GM12878 (cell line): ENCODE results near the gene SGK2. TPM values are rescaled to one million over a fixed set of nuclear protein-coding genes. Genes with fewer than 3 reads are reported as not detected.

ENCODE experiments used
- ATAC-seq: fragments of 200-7000 bp; cut with Tn5 transposase; 3 replicates; pipeline ENCODE4 v1.9.1; 2020; ENCODE audit warnings: mild to moderate bottlenecking, moderate library complexity
- BruUV-seq: library from RNA; stranded (reverse); fragments of 400-500 nt; replicated peaks from 2 replicates; lab custom pipeline; 2021; lab: Mats Ljungman, UMichigan
- CTCF ChIA-PET: fragments of 300-600 bp; sonication (Branson Sonifier 250); formaldehyde crosslinking; extraction: SDS; loops from one replicate; lab custom pipeline; 2021; ENCODE audit warnings: inconsistent platforms; lab: Yijun Ruan, JAX
- POLR2A ChIA-PET: fragments of 350-600 bp; formaldehyde crosslinking; extraction: SDS; loops from one replicate; lab custom pipeline; 2021; ENCODE audit warnings: inconsistent platforms; lab: Charles Lee
- RAD21 ChIA-PET: fragments of 300-600 bp; sonication (Branson Sonifier 250); formaldehyde crosslinking; loops from one replicate; lab custom pipeline; 2023; ENCODE audit warnings: antibody characterized with exemption; ENCODE audit not compliant: unreplicated experiment; lab: Charles Lee
- SMC1A ChIA-PET: fragments of 300-600 bp; sonication (Branson Sonifier 250); formaldehyde crosslinking; loops from one replicate; lab custom pipeline; 2023; ENCODE audit not compliant: unreplicated experiment, uncharacterized antibody; lab: Charles Lee
- DNase-seq: peaks from one replicate; pipeline ENCODE4 v3.0.0-alpha.2; 2011; ENCODE audit warnings: low read depth, low spot score
- FAIRE-seq: peaks from 3 replicates; lab custom pipeline; 2011; peaks lifted over from hg19 to GRCh38; lab: Jason Lieb, UNC
- H2AFZ ChIP-seq: 2 replicates; pipeline ENCODE4 v1.6.0; 2011; ENCODE audit warnings: low read depth, low read length, control low read depth; ENCODE audit not compliant: control insufficient read depth
- H3K27ac ChIP-seq: 2 replicates; pipeline ENCODE4 v1.5.1; 2011; ENCODE audit warnings: control low read depth; ENCODE audit not compliant: control insufficient read depth, insufficient read depth
- H3K27me3 ChIP-seq, 2 experiments: replicated peaks in 1 of 2; 2 replicates each; pipeline versions ENCODE4 v1.6.0 to v1.6.1; 2011; ENCODE audit warnings: low read length in 1 of 2; ENCODE audit not compliant: control insufficient read depth in 2 of 2, insufficient read depth in 2 of 2
- H3K36me3 ChIP-seq, 2 experiments: 2 replicates each; pipeline ENCODE4 v1.5.1; 2011; ENCODE audit warnings: low read length in 1 of 2; ENCODE audit not compliant: control insufficient read depth in 2 of 2, insufficient read depth in 2 of 2
- H3K4me1 ChIP-seq: 2 replicates; pipeline ENCODE4 v1.6.1; 2011; ENCODE audit warnings: mild to moderate bottlenecking, low read length, moderate library complexity, mixed read lengths; ENCODE audit not compliant: control insufficient read depth, insufficient read depth
- H3K4me2 ChIP-seq: 2 replicates; pipeline ENCODE4 v1.6.0; 2011; ENCODE audit warnings: control low read depth; ENCODE audit not compliant: control insufficient read depth, insufficient read depth
- H3K4me3 ChIP-seq: fragments of 200-600 bp; sonication (generic); 2 replicates; pipeline ENCODE4 v1.5.1; 2016
- H3K79me2 ChIP-seq: 2 replicates; pipeline ENCODE4 v1.6.0; 2011; ENCODE audit warnings: low read length; ENCODE audit not compliant: control insufficient read depth, insufficient read depth
- H3K9ac ChIP-seq: 2 replicates; pipeline ENCODE4 v1.8.0; 2011; ENCODE audit warnings: low read length, control low read depth, mixed read lengths; ENCODE audit not compliant: control insufficient read depth, insufficient read depth
- H3K9me3 ChIP-seq: replicated peaks from 3 replicates; pipeline ENCODE4 v1.5.1; 2011; ENCODE audit warnings: mild to moderate bottlenecking, low read length; ENCODE audit not compliant: control insufficient read depth, insufficient read depth
- H4K20me1 ChIP-seq: 2 replicates; pipeline ENCODE4 v1.6.0; 2011; ENCODE audit not compliant: control insufficient read depth, insufficient read depth
- NFIC ChIP-seq: IDR thresholded peaks from 2 replicates; pipeline ENCODE4 v1.6.1; 2012; ENCODE audit warnings: low read depth, mild to moderate bottlenecking, inconsistent platforms, low read length, moderate library complexity
- PAX8 ChIP-seq: fragments of 450-650 bp; IDR thresholded peaks from 2 replicates; pipeline ENCODE4 v1.6.1; 2017; ENCODE audit warnings: mild to moderate bottlenecking, moderate library complexity
- POLR2A ChIP-seq: IDR thresholded peaks from 2 replicates; pipeline ENCODE4 v1.6.1; 2011; ENCODE audit warnings: low read depth, mild to moderate bottlenecking, low read length
- SIN3A ChIP-seq: IDR thresholded peaks from 2 replicates; pipeline ENCODE4 v1.6.1; 2012; ENCODE audit warnings: low read depth, low read length, improper control_type of control experiment
- TAF1 ChIP-seq: IDR thresholded peaks from 2 replicates; pipeline ENCODE4 v1.6.1; 2011; ENCODE audit warnings: mild to moderate bottlenecking, low read depth, low read length, borderline replicate concordance
- TCF12 ChIP-seq: IDR thresholded peaks from 2 replicates; pipeline ENCODE4 v1.6.1; 2011; ENCODE audit warnings: low read depth, mild to moderate bottlenecking, low read length
- ZBED1 ChIP-seq: IDR thresholded peaks from 2 replicates; pipeline ENCODE4 v1.6.1; 2016; ENCODE audit warnings: borderline replicate concordance
- ZNF217 ChIP-seq: fragments of 450-650 bp; IDR thresholded peaks from 2 replicates; pipeline ENCODE4 v1.6.1; 2017; ENCODE audit warnings: antibody characterized with exemption, mild to moderate bottlenecking
- WGBS: methylation state at CpG from one replicate; pipeline ENCODE4 v1.1.6; 2016; ENCODE audit warnings: low lambda C conversion rate; ENCODE audit not compliant: insufficient replicate concordance, insufficient coverage; ENCODE audit errors: missing lambda C conversion rate; 5-methylcytosine and 5-hydroxymethylcytosine counted together
- in situ Hi-C: fragments of 300-500 bp; cut with MboI; formaldehyde crosslinking; loops from 9 replicates; pipeline ENCODE4 v1.14.3; 2018; ENCODE audit warnings: mixed read lengths
- intact Hi-C: fragments of 100-400 bp; cut with micrococcal nuclease; formaldehyde crosslinking; loops from one replicate; pipeline ENCODE4 v1.14.2; 2022; ENCODE audit not compliant: unreplicated experiment
- polyA plus RNA-seq, 11 experiments: library from polyadenylated mRNA; depleted of rRNA in 4 of 11; unstranded in 6 of 11; stranded (reverse) in 5 of 11; fragments of >200 nt; fragmentation: Nextera tagmentation in 4 of 11; fragmentation: Illumina TruSeq in 1 of 11; extraction: Ambion mirVana in 4 of 11; extraction: Trizol in 1 of 11; gene quantifications; 1 replicate in 1 of 11; 2 replicates in 10 of 11; pipeline versions ENCODE4 v1.2.1 to v1.2.3, GENCODE V29; 2011 to 2016; ENCODE audit warnings: inconsistent platforms in 2 of 11, missing spikeins in 2 of 11, low read depth in 1 of 11
- total RNA-seq, 4 experiments: library from RNA; depleted of rRNA in 3 of 4; stranded (reverse); fragments of >200 nt in 3 of 4; fragmentation: Illumina TruSeq in 1 of 4; extraction: Trizol in 1 of 4; gene quantifications; 2 replicates each; pipeline versions ENCODE4 v1.2.1 to v1.2.3, GENCODE V29; 2013 to 2021
- TF ChIP-seq, protein P1 (sequence below): fragments of 450-650 bp; formaldehyde crosslinking; IDR thresholded peaks from 2 replicates; pipeline ENCODE4 v1.4.0; 2022; ENCODE audit warnings: mild to moderate bottlenecking, moderate library complexity
- TF ChIP-seq, protein P2 (sequence below): IDR thresholded peaks from 2 replicates; pipeline ENCODE4 v1.6.1; 2011; ENCODE audit warnings: mild to moderate bottlenecking, low read depth, low read length, moderate library complexity; ENCODE audit not compliant: insufficient replicate concordance
- TF ChIP-seq, protein P3 (sequence below): fragments of 450-650 bp; IDR thresholded peaks from 2 replicates; pipeline ENCODE4 v1.6.1; 2017; ENCODE audit warnings: mild to moderate bottlenecking
- TF ChIP-seq, protein P4 (sequence below): IDR thresholded peaks from 2 replicates; pipeline ENCODE4 v1.6.1; 2012; ENCODE audit warnings: low read depth, low read length, improper control_type of control experiment

The SGK2 gene
- total and polyA plus RNA-seq, 10 of the 15 experiments (the other 5 are each of a cell fraction or from before 2014, with no cell fraction given), result 0.04 to 0.96 (median 0.22) TPM; not detected in 3

DNA sequence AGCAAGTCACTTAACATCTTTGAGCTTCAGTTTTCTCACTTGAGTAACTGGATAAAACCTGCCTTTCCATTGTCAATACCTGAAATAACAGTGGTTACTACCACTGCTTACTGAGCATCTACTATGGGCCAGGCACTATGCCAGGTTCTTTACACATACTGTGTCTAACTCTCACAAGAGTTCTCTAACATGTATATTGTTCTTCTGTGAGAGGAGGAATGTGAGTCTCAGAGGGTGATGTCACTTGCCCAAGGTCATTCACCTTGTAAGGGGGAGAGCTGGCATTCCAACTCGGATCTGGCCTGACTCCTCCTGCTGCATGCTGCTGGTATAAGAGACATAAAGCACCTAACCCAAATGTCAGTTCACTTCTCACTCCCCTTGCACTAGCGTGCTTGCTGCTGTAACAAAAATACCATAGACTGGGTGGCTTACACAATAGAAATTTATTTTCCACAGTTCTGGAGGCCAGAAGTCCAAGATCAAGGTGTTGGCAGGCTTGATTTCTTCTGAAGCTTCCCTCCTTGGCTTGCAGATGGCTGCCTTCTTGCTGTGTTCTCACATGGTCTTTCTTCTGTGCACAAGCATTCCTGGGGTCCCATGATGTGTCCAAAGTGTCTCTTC is 21.9 kb upstream of the SGK2 start:
- Histone ChIP-seq H2AFZ (no peak overlapping the region), H4K20me1 (no peaks in the 10 kb centered on the region), H3K27ac (no peak overlapping the region), H3K9me3 (no peaks in the 10 kb centered on the region), H3K27me3 (no peaks in the 10 kb centered on the region; a peak in 1 of 4 replicates), H3K4me2 (no peak overlapping the region), H3K79me2 (no peaks in the 10 kb centered on the region), H3K9ac (no peak overlapping the region), H3K4me3 (no peak overlapping the region), H3K4me1 (no peaks in the 10 kb centered on the region), H3K36me3 (no peaks in the 10 kb centered on the region; a peak in 1 of 4 replicates)
- intact Hi-C loops (loop anchor here (10.0 kb wide), 1 partner anchor 638 kb away; no protein-coding TSS in a partner anchor), in situ Hi-C loops (loop anchor here (5.0 kb wide), 2 partner anchors 155 to 545 kb away; no protein-coding TSS in a partner anchor)
- POLR2A ChIA-PET, result interaction anchor here (0.6 kb wide), 1 partner anchor 486 kb away, joined by 6 read pairs; no protein-coding TSS in a partner anchor
- TF ChIP-seq, protein P1, sequence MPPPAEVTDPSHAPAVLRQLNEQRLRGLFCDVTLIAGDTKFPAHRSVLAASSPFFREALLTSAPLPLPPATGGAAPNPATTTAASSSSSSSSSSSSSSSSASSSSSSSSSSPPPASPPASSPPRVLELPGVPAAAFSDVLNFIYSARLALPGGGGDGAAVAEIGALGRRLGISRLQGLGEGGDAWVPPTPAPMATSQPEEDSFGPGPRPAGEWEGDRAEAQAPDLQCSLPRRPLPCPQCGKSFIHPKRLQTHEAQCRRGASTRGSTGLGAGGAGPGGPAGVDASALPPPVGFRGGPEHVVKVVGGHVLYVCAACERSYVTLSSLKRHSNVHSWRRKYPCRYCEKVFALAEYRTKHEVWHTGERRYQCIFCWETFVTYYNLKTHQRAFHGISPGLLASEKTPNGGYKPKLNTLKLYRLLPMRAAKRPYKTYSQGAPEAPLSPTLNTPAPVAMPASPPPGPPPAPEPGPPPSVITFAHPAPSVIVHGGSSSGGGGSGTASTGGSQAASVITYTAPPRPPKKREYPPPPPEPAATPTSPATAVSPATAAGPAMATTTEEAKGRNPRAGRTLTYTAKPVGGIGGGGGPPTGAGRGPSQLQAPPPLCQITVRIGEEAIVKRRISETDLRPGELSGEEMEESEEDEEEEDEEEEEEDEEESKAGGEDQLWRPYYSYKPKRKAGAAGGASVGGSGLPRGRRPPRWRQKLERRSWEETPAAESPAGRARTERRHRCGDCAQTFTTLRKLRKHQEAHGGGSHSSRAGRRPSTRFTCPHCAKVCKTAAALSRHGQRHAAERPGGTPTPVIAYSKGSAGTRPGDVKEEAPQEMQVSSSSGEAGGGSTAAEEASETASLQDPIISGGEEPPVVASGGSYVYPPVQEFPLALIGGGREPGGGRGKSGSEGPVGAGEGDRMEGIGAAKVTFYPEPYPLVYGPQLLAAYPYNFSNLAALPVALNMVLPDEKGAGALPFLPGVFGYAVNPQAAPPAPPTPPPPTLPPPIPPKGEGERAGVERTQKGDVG (CRISPR knock-in tag), result no peak
- TF ChIP-seq ZNF217, result no peak
- no peak for TF ChIP-seq ZBED1
- TF ChIP-seq NFIC, result no peak
- TF ChIP-seq, protein P2, sequence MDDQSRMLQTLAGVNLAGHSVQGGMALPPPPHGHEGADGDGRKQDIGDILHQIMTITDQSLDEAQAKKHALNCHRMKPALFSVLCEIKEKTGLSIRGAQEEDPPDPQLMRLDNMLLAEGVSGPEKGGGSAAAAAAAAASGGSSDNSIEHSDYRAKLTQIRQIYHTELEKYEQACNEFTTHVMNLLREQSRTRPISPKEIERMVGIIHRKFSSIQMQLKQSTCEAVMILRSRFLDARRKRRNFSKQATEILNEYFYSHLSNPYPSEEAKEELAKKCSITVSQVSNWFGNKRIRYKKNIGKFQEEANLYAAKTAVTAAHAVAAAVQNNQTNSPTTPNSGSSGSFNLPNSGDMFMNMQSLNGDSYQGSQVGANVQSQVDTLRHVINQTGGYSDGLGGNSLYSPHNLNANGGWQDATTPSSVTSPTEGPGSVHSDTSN, result no peak
- TF ChIP-seq PAX8, result no peak
- TF ChIP-seq, protein P3, sequence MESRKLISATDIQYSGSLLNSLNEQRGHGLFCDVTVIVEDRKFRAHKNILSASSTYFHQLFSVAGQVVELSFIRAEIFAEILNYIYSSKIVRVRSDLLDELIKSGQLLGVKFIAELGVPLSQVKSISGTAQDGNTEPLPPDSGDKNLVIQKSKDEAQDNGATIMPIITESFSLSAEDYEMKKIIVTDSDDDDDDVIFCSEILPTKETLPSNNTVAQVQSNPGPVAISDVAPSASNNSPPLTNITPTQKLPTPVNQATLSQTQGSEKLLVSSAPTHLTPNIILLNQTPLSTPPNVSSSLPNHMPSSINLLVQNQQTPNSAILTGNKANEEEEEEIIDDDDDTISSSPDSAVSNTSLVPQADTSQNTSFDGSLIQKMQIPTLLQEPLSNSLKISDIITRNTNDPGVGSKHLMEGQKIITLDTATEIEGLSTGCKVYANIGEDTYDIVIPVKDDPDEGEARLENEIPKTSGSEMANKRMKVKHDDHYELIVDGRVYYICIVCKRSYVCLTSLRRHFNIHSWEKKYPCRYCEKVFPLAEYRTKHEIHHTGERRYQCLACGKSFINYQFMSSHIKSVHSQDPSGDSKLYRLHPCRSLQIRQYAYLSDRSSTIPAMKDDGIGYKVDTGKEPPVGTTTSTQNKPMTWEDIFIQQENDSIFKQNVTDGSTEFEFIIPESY, result no peak
- TF ChIP-seq TCF12, result no peak
- no peak for TF ChIP-seq POLR2A
- no peak for TF ChIP-seq SIN3A
- no peak for TF ChIP-seq TAF1
- TF ChIP-seq, protein P4, sequence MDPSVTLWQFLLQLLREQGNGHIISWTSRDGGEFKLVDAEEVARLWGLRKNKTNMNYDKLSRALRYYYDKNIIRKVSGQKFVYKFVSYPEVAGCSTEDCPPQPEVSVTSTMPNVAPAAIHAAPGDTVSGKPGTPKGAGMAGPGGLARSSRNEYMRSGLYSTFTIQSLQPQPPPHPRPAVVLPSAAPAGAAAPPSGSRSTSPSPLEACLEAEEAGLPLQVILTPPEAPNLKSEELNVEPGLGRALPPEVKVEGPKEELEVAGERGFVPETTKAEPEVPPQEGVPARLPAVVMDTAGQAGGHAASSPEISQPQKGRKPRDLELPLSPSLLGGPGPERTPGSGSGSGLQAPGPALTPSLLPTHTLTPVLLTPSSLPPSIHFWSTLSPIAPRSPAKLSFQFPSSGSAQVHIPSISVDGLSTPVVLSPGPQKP, result no peak
- no peak for FAIRE-seq
- BruUV-seq, result no TSS peak
- 73% methylated on average over 2 of the region's 2 CpGs for WGBS
- SMC1A ChIA-PET, result interaction anchor here (1.2 to 5.3 kb wide), 5 partner anchors 10 to 555 kb away, joined by 4 to 70 read pairs (median 4); no protein-coding TSS in a partner anchor
- no peak for DNase-seq
- CTCF ChIA-PET, result interaction anchor here (0.6 to 6.8 kb wide), 10 partner anchors 25 to 652 kb away, joined by 3 to 100 read pairs (median 21); no protein-coding TSS in a partner anchor
- RAD21 ChIA-PET, result interaction anchor here (1.1 to 4.9 kb wide), 3 partner anchors 152 to 653 kb away, joined by 4 to 62 read pairs (median 6); no protein-coding TSS in a partner anchor
- ATAC-seq, result no peak
